Loucy (cell line): ENCODE data around the gene SNRNP70.
A peak's percentile ranks its signal among the peaks of the same experiment; 100 is the strongest.

ENCODE experiments used
- H2AFZ ChIP-seq: fragments of 200-600 bp; sonication (generic); 2 replicates; pipeline ENCODE4 v1.6.0; 2016; ENCODE audit warnings: antibody characterized with exemption, mild to moderate bottlenecking, low read length, moderate library complexity
- H3F3A ChIP-seq: fragments of 200-600 bp; 2 replicates; pipeline ENCODE4 v1.6.0; 2016; ENCODE audit warnings: antibody characterized with exemption, low read depth, mild to moderate bottlenecking
- H3K27me3 ChIP-seq: fragments of 200-600 bp; sonication (generic); 2 replicates; pipeline ENCODE4 v1.6.1; 2014; ENCODE audit warnings: low read length, mild to moderate bottlenecking; ENCODE audit not compliant: insufficient read depth, poor library complexity, severe bottlenecking
- H3K36me3 ChIP-seq: fragments of 200-600 bp; sonication (generic); 2 replicates; pipeline ENCODE4 v1.6.1; 2016; ENCODE audit warnings: low read length; ENCODE audit not compliant: insufficient read depth
- H3K4me1 ChIP-seq: fragments of 200-600 bp; sonication (generic); 2 replicates; pipeline ENCODE4 v1.5.1; 2014; ENCODE audit warnings: low read length, mild to moderate bottlenecking; ENCODE audit not compliant: insufficient read depth, poor library complexity, severe bottlenecking
- H3K4me2 ChIP-seq: fragments of 200-600 bp; sonication (generic); 2 replicates; pipeline ENCODE4 v1.6.0; 2014; ENCODE audit warnings: antibody characterized with exemption, low read length, low read depth, mild to moderate bottlenecking; ENCODE audit not compliant: poor library complexity, severe bottlenecking
- H3K4me3 ChIP-seq: fragments of 200-600 bp; sonication (generic); 2 replicates; pipeline ENCODE4 v1.5.1; 2014; ENCODE audit warnings: low read length, mild to moderate bottlenecking, mixed read lengths; ENCODE audit not compliant: poor library complexity, severe bottlenecking
- H3K79me2 ChIP-seq: fragments of 200-600 bp; sonication (generic); 2 replicates; pipeline ENCODE4 v1.6.1; 2014; ENCODE audit warnings: low read length; ENCODE audit not compliant: insufficient read depth
- H3K9ac ChIP-seq: fragments of 200-600 bp; sonication (generic); 2 replicates; pipeline ENCODE4 v1.6.0; 2014; ENCODE audit warnings: mild to moderate bottlenecking, low read depth, low read length, moderate library complexity; ENCODE audit not compliant: poor library complexity, severe bottlenecking
- H3K9me2 ChIP-seq: fragments of 200-600 bp; sonication (generic); replicated peaks from 2 replicates; pipeline ENCODE4 v1.6.1; 2016; ENCODE audit warnings: low read depth, low read length, mixed read lengths
- H3K9me3 ChIP-seq: fragments of 200-600 bp; sonication (generic); 2 replicates; pipeline ENCODE4 v1.6.1; 2014; ENCODE audit warnings: mild to moderate bottlenecking, antibody characterized with exemption, low read length, low read depth; ENCODE audit not compliant: insufficient read depth
- H4K20me1 ChIP-seq: fragments of 200-600 bp; sonication (generic); 2 replicates; pipeline ENCODE4 v1.6.0; 2014; ENCODE audit warnings: antibody characterized with exemption, low read length, mild to moderate bottlenecking; ENCODE audit not compliant: insufficient read depth, poor library complexity, severe bottlenecking
- CTCF ChIP-seq: fragments of 200-600 bp; sonication (generic); conservative IDR thresholded peaks from 2 replicates; pipeline ENCODE4 v1.5.1; 2014; ENCODE audit warnings: mild to moderate bottlenecking, antibody characterized with exemption, low read length
- EZH2phosphoT487 ChIP-seq: fragments of 200-600 bp; IDR thresholded peaks from 2 replicates; pipeline ENCODE4 v1.6.1; 2018; ENCODE audit warnings: antibody characterized with exemption, mild to moderate bottlenecking, moderate library complexity, borderline replicate concordance

Gene SNRNP70

GRCh38 chr19:49097453-49098288 lies 12.4 kb downstream of the SNRNP70 start:
- peaks cover 62% of the 10 kb centered on the region for H4K20me1 ChIP-seq
- peak overlapping the region; percentile 28 for H3K4me2 ChIP-seq
- H3K4me1 ChIP-seq, result peaks cover 14% of the 10 kb centered on the region
- peaks cover 63% of the 10 kb centered on the region for H3K79me2 ChIP-seq
- no peak overlapping the region for H3K4me3 ChIP-seq
- peak overlapping the region; percentile 25 for H3K9ac ChIP-seq
- TF ChIP-seq EZH2phosphoT487 (no peak), CTCF (peak; percentile 100)
- no peaks in the 10 kb centered on the region for H3K9me2 ChIP-seq
- no peaks in the 10 kb centered on the region for H3K9me3 ChIP-seq
- H2AFZ ChIP-seq, result no peak overlapping the region
- H3K27me3 ChIP-seq, result no peaks in the 10 kb centered on the region
- peaks cover 90% of the 10 kb centered on the region for H3K36me3 ChIP-seq
- H3F3A ChIP-seq, result peaks cover 5% of the 10 kb centered on the region; the same call in 1 of the 2 replicates

DNA sequence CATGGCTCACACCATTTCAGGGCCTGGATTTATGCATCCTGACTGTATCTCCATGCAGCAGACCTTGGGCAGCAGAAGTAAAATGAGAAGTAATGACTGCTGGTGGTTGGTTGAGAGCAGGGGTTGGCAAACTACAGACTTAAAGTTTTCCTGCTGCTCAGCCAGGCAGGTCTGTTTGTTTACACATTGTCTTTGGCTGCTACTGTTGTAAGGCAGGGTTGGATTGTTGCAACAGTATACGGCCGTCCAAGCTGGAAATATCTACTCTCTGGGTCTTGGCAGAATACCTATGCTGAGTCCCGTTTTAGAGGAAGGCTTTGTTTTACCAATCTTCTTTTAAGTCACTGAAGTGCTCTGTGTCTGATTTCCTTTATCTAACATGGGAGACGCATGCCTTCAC lies 13.5 kb downstream of the SNRNP70 start:
- peaks cover 63% of the 10 kb centered on the region for H4K20me1 ChIP-seq
- H3K9me2 ChIP-seq, result no peaks in the 10 kb centered on the region
- H3F3A ChIP-seq, result peaks cover 5% of the 10 kb centered on the region; the same call in 1 of the 2 replicates
- peaks cover 14% of the 10 kb centered on the region for H3K4me1 ChIP-seq
- peaks cover 88% of the 10 kb centered on the region for H3K36me3 ChIP-seq
- no peaks in the 10 kb centered on the region for H3K27me3 ChIP-seq
- no peaks in the 10 kb centered on the region for H3K9me3 ChIP-seq
- H3K79me2 ChIP-seq, result peaks cover 58% of the 10 kb centered on the region
- no peak overlapping the region for H2AFZ ChIP-seq
- H3K9ac ChIP-seq, result no peak overlapping the region
- H3K4me2 ChIP-seq, result no peak overlapping the region
- no peak overlapping the region for H3K4me3 ChIP-seq
- no peak for TF ChIP-seq EZH2phosphoT487
- TF ChIP-seq CTCF, result no peak

GRCh38 chr19:49101160-49101559 lies 15.9 kb downstream of the SNRNP70 start:
- H3F3A ChIP-seq, result peaks cover 10% of the 10 kb centered on the region; the same call in 1 of the 2 replicates

More at GRCh38 chr19:49101160-49101559, 15.9 kb downstream of the SNRNP70 start:
- no peak for TF ChIP-seq EZH2phosphoT487
- TF ChIP-seq CTCF, result no peak
- H3K27me3 ChIP-seq, result no peaks in the 10 kb centered on the region
- no peaks in the 10 kb centered on the region for H3K9me2 ChIP-seq
- H3K79me2 ChIP-seq, result peaks cover 35% of the 10 kb centered on the region; the same call in 1 of the 2 replicates
- no peak overlapping the region for H3K4me3 ChIP-seq
- H4K20me1 ChIP-seq, result peaks cover 55% of the 10 kb centered on the region
- no peaks in the 10 kb centered on the region for H3K9me3 ChIP-seq
- no peak overlapping the region for H2AFZ ChIP-seq
- peaks cover 14% of the 10 kb centered on the region for H3K4me1 ChIP-seq
- H3K36me3 ChIP-seq, result peaks cover 91% of the 10 kb centered on the region
- H3K9ac ChIP-seq, result no peak overlapping the region
- H3K4me2 ChIP-seq, result no peak overlapping the region
